ENCODE measurements around the gene RAB17. TPM values are rescaled to one million over a fixed set of nuclear protein-coding genes. Genes with fewer than 3 reads are reported as not detected.

RAB17 gene
- total RNA-seq, 2 donors from 2014 or later: 6.4 to 6.5 TPM

DNA sequence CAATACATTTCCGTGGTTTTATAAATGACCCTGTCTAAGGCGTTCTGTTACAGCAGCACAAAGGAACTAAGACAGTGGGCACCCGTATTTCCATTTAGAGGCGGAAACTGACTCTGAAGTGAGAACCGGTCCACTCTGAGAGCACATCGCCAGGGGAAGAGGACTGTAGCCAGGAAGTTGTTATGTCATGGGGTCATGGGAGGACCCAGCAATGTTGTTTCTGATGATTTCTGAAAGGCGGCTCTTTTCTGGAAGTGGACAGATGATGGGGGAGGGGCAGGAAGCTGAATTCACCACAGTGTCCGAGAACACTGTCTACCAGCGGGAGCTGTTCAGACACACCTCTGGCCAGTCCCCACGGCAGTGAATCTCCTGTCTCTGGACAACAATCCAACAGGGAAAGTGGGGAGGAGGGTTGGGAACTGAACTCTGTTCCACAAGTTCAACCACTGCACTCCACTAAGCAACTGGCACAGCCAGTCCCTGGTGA, 34.7 kb upstream of the RAB17 start:
- Histone ChIP-seq H3K27ac (peak overlapping the region; percentile 76 to 79), H3K36me3 (no peaks in the 10 kb centered on the region), H3K27me3 (replicated peaks; ENCODE audit: insufficient read depth) (no peaks in the 10 kb centered on the region), H3K9me3 (no peaks in the 10 kb centered on the region), H3K4me1 (ENCODE audit: control insufficient read depth in 1 of 2, low read depth in 2 of 2) (peaks cover 18 to 37% of the 10 kb centered on the region in 2 donors), H3K4me3 (no peak overlapping the region)
- ATAC-seq (ENCODE audit: insufficient number of reproducible peaks, low FRiP score, low read depth) (no peak), DNase-seq (ENCODE audit: low spot score) (no peak)
- TF ChIP-seq, protein P1, sequence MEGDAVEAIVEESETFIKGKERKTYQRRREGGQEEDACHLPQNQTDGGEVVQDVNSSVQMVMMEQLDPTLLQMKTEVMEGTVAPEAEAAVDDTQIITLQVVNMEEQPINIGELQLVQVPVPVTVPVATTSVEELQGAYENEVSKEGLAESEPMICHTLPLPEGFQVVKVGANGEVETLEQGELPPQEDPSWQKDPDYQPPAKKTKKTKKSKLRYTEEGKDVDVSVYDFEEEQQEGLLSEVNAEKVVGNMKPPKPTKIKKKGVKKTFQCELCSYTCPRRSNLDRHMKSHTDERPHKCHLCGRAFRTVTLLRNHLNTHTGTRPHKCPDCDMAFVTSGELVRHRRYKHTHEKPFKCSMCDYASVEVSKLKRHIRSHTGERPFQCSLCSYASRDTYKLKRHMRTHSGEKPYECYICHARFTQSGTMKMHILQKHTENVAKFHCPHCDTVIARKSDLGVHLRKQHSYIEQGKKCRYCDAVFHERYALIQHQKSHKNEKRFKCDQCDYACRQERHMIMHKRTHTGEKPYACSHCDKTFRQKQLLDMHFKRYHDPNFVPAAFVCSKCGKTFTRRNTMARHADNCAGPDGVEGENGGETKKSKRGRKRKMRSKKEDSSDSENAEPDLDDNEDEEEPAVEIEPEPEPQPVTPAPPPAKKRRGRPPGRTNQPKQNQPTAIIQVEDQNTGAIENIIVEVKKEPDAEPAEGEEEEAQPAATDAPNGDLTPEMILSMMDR (IDR thresholded peaks at IDR 0.05): no peak

DNA sequence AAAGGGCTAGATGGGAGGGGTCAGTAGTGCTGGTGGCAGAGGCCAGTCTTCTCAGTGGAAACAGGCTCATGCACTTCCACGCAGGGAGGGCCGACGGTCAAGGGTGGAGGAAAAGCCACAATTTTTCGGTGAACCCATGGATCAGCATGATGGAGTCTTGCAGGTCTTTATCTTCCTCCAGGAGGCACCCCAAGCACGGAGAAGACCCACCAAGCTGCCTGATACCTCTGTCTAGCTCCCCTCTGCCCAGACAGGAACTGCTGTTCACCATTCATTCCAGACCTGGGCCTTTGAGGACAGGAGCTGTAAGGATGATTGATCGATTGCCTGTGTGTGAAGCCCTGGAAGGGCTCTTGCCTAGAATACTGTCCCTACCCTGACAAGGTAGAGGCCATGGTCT, 34.0 kb upstream of the RAB17 start:
- Histone ChIP-seq H3K36me3 (no peaks in the 10 kb centered on the region), H3K27me3 (replicated peaks; ENCODE audit: insufficient read depth) (no peaks in the 10 kb centered on the region), H3K9me3 (no peaks in the 10 kb centered on the region), H3K4me1 (ENCODE audit: control insufficient read depth in 1 of 2, low read depth in 2 of 2) (peaks cover 11 to 30% of the 10 kb centered on the region in 2 donors), H3K4me3 (no peak overlapping the region), H3K27ac (no peak overlapping the region)
- no peak for DNase-seq (ENCODE audit: low spot score)
- no peak for ATAC-seq (ENCODE audit: insufficient number of reproducible peaks, low FRiP score, low read depth)
- TF ChIP-seq, protein P1 (IDR thresholded peaks at IDR 0.05): no peak

DNA sequence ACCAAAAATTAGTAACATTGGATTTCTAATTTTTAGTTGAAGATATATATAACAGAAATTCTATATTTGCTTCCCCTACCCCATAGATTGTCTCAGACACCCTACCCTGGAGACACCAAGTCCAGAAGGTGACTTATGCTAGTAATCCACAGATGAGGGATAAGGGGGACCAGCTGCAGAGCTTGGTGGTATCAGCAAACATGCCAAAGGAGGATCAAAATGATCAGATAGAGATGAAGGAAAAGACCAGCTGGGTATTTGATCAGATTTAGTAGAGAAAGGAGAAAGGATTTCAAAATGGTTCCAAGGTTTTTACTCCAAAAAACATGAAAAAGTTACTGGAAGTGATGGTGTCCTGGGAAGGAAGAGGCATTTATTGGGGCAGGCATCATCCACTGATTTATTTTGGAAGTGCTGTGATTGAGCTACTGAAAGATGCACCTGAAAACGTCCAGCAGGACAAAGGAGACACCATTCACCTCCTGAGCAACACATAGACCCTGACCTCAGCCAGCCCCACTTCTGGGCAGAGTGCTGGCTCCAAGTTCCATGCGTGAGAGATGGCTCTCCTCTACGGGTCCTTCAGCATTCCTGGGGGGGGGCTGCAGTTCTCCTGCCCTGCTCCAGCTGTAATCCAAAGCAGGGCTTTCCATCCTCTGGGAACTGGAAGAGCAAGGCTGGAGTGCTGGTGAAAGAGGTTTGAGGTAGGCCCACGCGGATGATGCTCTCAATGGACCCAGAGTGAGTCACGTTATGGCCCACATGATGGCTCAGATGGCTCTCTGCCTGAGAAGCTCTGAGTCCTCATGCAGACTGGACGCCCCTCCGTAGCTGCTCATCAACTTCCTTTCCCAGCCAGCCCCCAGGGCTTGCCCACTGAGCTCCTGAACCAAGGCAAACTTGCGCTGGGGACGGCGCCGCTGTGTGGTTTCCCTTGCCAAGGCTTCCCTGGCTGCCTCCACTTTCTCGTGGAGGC, 33.2 kb upstream of the RAB17 start:
- H3K27ac ChIP-seq: no peak overlapping the region
- ATAC-seq (ENCODE audit: insufficient number of reproducible peaks, low FRiP score, low read depth): no peak

DNA sequence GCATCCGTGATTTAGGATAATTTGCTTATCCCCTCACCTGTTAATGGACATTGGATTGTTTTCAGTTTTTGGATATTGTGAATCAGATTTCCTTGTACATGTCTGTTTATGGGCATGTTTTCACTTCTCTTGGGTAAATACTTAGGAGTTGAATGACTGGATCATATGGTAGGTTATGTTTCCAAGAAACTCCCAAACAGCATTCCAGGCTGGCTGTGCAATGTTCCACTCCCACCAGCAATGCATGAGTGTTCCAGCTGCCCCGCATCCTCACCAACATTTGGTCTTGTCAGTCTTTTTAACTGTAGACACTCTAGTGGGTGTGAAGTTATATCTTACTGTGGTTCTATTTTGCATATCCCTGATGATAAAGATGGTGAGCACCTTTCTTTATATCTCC, 27.9 kb upstream of the RAB17 start:
- DNase-seq (ENCODE audit: low spot score): no peak
- peak; percentile 20 for ATAC-seq (ENCODE audit: insufficient number of reproducible peaks, low FRiP score, low read depth)
- TF ChIP-seq, protein P1 (IDR thresholded peaks at IDR 0.05): no peak
- Histone ChIP-seq H3K4me3 (no peak overlapping the region), H3K36me3 (no peaks in the 10 kb centered on the region), H3K9me3 (no peaks in the 10 kb centered on the region), H3K27ac (peak overlapping the region; percentile 42 to 81), H3K27me3 (replicated peaks; ENCODE audit: insufficient read depth) (no peaks in the 10 kb centered on the region), H3K4me1 (ENCODE audit: control insufficient read depth in 1 of 2, low read depth in 2 of 2) (peaks cover 42 to 56% of the 10 kb centered on the region in 2 donors)

More for the DNA sequence above, 33.2 kb upstream of the RAB17 start:
- H3K4me3 ChIP-seq: no peak overlapping the region
- TF ChIP-seq, protein P1 (IDR thresholded peaks at IDR 0.05): no peak
- H3K9me3 ChIP-seq: no peaks in the 10 kb centered on the region
- H3K4me1 ChIP-seq (ENCODE audit: control insufficient read depth in 1 of 2, low read depth in 2 of 2): peaks cover 9 to 27% of the 10 kb centered on the region in 2 donors
- no peak for DNase-seq (ENCODE audit: low spot score)
- H3K27me3 ChIP-seq (replicated peaks; ENCODE audit: insufficient read depth): no peaks in the 10 kb centered on the region
- no peaks in the 10 kb centered on the region for H3K36me3 ChIP-seq

DNA sequence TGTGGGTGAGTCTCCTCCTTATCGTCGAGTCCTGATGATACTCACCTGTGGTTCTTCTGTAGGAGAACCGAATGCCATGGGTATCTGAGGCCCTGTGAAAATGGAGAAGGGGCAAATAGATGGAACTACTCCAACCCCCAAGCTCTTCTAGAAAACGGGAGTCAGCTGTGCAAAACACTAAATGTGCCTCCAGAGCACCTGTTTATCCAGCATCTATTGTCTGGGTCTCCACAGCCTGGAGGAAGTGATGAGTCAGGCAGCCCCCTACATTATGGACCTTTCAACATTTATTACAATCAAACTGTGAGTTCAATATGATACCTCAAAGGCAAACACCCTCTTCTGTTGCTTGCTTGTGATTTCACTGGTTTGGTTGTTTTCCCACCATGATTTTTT, 27.1 kb upstream of the RAB17 start:
- TF ChIP-seq, protein P1 (IDR thresholded peaks at IDR 0.05): no peak
- H3K9me3 ChIP-seq: no peaks in the 10 kb centered on the region
- ATAC-seq (ENCODE audit: insufficient number of reproducible peaks, low FRiP score, low read depth) (no peak), DNase-seq (ENCODE audit: low spot score) (no peak)
- H3K4me1 ChIP-seq (ENCODE audit: control insufficient read depth in 1 of 2, low read depth in 2 of 2): peaks cover 42 to 56% of the 10 kb centered on the region in 2 donors
- H3K4me3 ChIP-seq: no peak overlapping the region
- H3K27ac ChIP-seq: peak overlapping the region; percentile 89 to 95
- no peaks in the 10 kb centered on the region for H3K27me3 ChIP-seq (replicated peaks; ENCODE audit: insufficient read depth)
- no peaks in the 10 kb centered on the region for H3K36me3 ChIP-seq

All from thoracic aorta (tissue), 2 donors.